SK-N-DZ (cell line): ENCODE measurements around the gene FAM240A.

Source experiments
- DNase-seq: peaks from one replicate; pipeline ENCODE4 v3.0.0-alpha.2; 2015; ENCODE audit warnings: low spot score

FAM240A gene

DNA sequence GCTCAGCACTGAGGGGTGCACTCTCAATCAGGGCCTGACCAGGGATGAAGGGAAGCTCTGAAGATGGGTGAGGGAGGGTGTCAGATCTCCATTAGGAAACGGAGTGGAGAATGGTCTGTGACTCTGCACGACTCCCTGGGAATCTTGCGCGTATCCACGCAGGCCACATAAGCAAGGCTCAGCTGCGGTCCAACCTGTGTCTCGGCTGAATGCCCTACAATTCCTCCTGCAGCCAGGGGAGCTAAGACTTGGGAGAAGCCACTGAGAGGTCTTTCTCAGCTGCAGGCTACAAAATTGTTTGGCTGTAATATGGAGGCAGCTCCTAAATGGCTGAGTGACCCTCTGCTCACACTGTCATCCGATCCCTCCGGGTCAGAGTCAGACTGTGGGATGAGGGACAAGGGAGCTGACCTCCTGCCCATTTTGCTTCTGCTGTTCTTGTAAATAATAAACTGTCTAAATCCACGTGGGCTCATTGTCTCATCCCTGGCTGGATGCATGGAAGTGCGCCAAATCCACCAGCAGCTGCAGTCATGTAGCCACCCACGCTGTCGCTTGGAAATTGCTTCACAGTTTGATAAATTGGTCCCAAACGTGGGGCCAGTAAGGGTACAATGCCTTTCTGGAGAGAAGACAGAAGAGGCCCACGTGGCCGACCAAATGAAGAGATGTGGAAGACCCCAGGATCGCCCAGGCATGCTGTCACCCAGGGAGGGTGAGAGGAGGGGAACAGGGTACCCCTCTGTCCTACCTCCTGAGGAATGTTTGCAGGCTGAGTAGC is 50.6 kb downstream of the FAM240A start:
- DNase-seq = no peak

DNA sequence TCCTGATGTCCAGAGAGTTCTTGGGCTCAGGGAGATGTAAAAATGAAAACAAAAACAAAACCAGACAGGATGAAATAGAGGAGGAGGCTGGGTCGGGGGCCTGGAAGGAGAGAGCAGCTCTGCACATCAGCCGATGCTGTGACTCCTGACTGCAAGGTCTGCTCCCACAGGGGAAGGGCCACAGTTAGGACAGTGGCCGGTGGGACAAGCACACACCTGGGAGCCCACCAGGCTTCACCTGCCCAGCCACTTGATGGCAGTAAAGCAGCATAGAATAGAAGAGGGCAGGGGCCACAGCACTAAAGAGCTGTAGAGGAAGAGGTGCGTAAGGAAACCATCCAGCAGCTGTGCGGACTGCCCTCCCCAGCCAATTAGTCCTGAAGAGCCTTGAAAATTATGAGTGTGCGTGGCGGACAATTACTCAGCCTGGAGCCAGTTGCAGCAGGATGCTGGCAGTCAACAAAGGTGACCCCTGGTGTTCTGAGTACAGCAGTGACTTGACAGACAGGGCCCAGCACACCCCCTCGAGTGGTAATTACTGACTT is 51.3 kb downstream of the FAM240A start:
- peak; percentile 11 for DNase-seq

DNA sequence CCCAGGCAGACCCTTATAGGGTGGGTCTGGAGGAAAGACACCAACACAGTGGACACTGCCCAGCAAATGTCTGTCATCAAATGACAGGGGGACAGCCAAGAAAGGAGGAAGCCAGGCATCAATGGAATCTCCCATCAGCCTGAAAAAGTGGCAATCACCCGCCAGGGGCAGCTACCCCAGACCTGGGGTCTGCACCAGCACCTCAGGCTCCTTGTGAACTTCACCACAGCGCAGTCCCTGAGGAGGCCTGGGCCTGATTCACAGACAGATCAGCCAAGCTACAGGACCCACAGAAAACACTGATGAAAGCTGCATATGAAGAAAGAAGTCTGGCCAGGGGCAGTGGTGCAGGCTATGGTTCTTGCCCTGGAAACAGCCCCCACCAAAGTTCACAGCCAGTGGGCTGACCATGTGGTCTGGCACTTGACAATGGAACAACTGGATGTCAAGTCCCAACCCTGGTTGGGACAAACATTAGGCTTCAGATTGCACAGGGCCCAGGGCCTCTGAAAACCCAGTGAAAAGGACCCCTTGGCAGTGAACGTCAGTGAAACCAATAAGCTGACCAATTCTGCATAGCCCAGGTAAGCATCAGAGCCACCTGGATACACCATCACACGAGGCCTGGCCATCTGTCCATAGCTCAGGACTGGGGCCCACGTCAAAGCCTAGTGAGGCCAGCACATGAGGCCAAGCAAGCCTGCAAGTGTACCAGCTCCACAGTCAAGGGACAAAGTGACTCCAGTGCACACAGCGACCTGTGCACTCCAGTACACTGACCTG is 52.1 kb downstream of the FAM240A start:
- DNase-seq = no peak

DNA sequence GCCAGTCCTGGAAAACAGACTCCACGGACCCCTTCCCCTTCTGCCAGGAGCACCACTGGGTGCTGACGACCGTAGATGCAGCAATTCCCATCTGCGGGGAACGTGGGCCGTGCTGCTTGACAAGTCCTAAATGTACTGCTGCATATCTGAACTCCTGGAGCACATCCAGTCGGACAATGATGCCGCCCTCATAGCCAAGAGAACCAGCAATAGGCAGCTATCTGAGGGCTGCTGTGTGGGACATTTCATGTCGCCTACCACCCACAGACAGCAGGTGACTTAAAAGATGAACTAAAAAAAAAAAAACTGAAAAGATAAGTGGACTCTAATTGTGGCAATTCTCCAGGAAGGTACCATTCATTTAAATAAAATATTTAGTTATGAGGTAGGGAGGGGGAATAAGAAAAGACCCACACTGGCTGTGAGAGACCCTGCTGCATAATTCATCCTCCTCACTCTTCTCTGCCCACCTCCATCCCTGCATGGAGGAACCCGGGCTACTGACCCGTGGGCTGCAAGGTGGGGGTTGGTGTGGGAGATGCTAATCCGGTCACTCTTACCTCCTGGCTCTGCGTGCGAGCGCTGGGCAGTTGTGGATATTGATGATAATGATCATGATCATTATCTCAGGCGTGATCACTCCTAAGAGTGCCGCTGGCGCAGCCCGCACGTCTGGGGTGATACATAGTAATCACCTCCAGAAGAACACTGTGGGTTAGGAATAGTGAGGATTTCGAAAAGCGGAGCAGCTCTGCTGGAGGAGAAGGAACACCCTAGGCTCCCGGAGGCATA is 52.8 kb downstream of the FAM240A start:
- DNase-seq = no peak

DNA sequence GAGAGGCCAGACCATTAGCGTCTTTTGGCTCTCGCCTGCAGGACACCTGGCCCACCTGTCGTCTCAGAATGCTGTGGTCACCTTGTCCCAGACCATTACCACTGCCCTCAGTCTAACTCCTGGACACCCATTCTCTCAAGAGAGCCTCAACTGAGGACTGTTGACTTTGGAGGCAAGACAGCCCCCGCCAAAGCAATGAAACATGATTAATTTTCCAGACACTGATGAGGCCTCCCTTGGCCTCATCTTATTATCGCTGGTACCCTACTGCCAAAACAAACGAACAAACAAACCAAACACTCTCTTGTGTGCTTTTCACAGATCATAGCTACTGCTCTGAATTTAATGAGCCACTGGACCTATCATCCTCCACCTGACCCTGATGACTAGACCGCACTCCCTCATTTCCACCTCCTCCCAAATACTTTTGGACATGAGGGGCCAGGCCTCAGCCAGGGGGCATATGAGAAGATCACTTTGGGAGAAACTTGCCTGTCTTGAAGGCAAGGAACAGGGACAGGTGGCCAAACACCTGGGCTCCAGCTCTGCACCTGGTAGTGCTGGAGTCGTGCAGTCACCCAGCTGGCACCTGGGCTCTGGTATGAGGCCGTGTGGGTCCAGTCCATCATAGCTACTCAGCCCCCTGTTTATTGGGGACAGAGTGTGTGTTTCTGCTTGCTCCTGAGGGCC is 53.6 kb downstream of the FAM240A start:
- no peak for DNase-seq

DNA sequence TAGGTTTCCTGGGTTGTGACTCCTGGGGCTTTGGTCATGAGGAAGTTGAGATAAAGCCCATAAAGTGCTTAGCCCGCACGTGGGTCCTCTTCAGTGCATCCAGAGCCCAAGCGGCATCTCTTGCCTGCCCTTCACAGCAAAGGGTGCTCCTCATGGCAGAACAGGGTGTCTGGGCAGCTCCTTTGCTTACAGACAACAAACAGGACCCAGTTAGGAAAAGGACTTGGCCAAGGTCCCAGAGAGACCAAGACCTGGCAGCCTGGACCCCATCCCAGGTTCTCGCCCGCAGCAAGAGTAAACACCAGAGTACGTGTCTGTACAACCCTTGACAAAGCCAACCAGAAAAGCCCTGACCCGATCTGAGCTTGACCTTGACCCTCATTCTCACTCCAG is 54.1 kb downstream of the FAM240A start:
- DNase-seq = no peak

DNA sequence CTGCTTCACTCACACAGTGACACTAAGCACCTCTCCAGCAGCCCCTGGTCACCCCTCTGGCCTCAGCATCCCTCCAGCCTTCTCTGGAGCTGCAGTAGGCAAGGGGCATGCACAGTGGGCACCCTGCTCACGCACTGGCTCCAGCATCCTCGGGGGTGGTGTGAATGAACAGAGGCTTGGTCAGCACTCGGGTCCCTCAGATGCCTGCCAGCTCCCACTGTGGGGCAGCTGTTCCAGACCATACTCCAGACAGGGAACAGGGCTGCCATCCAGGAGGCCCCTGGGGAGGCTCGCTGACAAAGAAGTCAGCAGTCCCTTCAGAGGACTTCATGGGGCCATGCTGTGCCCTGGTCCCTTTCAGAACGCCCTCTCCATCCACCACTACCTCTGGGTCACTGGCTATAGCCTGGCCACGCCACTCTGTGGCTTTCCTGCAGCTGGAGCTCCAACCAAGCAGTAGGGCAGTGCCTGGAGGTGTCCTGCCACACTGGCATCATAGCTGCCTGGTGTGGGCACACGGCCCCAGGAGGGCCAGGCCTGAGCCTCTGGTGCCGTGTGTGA is 54.8 kb downstream of the FAM240A start:
- no peak for DNase-seq

DNA sequence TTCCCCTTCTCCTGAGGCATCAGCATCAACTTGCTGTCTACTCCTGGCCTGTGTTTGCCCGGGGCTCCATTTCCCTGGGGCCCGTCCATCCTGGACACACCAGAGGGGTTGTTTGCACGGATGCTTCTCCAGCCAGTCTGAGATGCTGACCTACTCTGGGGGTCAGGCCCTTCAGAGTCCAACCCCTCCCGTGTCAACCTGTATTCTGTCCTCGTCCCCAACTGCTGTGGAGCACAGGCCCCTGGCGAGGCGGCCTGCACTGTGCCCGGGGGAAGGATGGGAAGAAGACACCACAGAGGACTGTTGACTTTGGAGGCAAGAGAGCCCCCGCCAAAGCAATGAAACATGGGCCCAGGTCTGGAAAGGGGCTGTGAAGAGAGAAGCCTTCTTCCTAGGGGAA is 55.3 kb downstream of the FAM240A start:
- no peak for DNase-seq

DNA sequence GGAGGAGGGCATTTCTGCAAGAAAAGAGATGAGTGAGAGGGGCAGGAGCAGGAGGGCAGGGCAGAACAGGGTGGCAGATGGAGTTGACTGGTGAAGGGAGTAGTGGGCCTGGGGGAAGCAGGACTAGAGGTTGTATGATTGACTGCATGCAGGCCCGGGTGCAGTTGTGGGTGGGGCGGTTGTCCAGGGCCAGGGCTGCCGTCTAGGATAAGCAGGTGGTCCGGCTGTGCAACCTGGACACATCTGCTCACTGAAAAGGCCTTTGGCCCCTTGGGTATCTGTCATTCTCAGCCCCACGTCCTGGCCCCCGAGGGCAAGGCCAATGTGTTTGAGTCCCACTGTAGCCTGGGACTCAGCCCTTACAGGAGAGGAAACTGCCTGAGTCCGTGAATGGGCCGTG is 55.8 kb downstream of the FAM240A start:
- DNase-seq = no peak

DNA sequence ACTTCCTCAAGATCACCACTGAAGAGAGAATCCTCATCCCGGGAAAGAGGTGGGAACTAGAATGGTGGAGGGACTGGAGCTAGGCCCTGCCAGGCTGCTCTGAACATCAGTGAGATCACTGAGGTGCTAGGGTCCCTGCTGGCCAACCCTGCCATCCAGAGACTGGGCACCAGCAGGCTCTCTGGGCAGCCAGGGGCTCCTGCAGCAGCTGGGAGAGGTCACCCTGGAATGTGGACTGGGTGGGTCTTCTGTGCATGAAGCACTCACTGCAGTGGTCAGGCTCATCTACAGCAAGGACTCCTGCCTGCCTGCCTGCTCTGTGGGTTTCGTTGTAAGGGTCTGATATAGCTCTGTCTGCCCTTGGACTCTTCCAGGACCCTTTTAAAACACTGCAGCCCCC is 56.3 kb downstream of the FAM240A start:
- no peak for DNase-seq

DNA sequence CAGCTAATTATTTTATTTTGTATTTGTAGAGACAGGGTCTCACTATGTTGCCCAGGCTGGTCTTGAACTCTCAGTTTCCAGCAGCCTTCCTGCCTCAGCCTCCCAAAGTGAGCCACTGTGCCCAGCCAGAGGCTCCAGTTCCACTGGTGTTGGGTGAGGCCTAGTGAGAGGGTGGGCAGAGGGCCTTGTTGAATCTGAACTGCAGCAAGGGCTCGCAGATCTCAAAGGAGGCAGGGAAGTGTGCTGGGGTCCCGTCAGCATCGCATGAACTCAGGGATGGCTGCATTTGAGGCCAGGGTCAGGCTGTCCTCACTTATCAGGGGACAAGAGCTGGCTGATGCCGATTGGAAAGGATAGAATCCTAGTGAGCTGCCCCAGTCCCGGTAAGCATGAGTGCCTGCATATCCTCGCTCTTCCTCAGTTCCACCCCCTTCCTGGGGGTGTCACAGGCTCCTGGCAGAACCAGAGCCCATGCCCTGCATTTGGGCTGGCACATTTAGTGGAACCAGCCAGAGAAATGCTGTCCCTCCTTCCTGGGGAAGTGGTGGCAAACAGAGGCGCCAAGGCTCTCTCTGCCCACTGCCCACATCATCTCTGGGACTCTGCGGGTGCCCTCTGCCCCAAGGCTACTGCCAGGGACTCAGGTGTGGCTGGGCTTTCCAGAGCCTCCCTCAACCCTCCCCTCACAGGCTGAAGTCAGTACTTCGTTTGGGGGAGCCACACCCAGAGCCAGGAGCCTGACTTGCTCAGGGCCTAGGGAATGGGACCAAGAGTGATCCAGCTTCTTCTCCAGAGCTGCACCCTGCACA is 57.1 kb downstream of the FAM240A start:
- DNase-seq = no peak

DNA sequence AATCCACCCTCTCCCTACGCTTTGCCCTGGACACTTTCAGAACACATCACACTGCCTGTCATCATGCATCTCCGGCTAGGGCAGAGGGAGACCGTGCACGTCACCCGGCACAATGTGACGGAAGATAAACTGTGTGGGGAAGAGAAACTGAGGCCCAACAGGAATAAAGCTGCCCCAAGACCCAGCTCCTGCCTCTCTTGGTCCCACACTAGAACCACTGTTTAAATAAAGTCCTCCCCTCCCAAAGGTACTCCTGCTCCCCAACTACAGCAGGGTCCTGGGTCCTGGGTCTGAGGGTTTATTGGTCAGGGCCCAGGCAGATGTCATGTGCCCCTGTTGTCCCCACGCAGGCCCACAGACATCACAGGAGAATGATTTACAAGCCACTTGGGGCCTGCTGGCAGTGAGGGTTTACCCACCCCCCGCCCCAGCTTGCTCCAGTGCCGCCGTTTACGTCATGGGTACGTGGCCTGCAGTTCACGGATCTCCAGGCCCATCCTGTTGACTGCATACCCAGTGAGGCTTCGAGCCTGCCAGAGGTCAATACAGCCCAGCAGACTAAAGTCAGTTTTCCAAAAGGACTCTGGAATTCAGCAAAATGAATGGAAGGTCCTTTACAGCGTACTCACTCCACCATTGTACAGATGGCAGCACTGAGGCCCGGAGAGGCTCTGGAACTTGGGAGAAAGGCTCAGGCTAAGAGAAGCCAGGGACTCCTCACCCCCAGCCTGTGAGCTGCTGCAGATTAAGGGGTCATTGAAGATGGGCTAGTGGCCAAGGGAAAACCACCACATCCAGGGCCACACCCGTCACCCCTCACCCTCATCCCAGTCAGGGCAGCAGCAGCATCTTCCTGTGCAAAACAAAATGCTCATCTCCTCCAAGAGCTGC is 57.9 kb downstream of the FAM240A start:
- DNase-seq = no peak

DNA sequence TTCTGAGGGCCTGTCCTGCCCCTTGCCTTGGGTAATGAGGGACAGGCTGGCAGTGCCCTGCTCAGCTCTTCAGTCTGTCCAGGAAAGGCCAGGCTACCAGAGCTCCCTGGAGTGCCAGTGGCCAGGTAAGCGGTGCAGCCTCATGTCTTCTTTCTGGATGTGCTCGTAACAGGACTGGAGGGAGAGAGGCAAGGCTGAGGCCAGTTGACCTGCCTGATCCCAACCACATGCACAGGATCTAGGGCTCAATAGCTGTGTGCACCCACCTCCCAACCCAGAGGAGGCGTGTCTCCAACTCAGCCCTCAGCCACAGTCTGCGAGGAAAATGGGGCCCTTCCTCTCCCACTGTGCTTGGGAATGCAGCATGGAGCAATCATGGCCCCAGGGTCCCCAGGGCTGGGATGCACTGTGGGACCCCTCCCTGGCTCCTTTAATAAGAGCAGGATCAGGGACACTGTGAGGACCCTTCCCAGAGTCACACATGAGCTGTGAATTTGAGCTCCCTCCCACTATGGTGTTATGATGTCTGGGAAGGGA is 58.6 kb downstream of the FAM240A start:
- no peak for DNase-seq

DNA sequence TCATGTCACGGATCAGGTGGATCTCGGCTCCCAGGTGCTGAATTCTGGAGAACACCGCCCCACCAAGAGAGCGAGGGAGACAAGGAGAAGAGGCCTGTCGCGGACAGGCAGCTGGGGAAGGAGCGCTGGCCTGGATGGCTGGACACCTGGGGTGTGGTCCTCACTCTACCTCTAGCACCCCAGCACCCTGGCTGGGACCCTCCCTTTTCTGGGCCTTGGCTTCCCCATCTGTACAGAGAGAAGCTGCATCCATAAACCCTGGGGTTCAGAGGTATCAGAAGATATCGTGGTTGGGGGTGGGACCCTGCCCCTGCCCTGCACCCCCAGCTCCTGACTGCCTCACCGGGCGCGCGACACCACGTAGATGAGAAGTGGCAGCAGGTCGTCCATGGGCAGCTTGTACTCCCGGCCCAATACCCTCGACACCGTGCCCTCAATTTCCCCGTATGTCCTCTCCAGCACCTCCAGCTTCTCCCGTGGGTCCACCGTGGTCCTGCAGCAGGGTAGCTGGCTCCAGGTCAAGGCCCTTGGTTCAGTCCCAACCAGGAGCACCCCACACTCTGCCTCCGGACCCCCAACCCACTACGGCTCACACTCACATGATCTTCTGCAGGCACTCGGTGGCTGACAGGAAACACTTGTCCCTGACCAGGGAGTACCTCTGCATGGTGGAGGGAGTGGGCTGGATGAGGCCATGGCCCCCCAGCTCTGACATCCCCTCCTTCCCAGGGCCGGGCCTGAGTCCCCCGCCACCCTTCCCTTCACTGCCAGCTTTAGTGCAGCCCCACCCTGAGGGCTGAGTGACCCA is 59.4 kb downstream of the FAM240A start:
- no peak for DNase-seq

DNA sequence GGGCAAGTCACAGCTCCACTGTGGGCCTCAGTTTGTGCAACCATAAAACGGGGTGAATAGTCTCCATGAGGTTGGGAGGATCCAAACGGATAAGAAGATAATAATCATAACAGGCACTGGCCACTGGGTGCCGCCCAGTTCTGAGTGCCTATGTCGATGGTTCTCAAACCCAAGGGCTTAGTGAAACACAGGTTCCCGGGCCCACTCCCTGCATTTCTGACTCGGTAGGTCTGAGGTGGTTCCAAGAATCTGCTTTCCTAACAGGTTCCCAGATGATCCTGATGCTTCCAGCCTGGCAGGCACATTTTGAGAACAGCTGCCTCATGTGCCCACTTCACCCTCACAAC is 60.0 kb downstream of the FAM240A start:
- no peak for DNase-seq

DNA sequence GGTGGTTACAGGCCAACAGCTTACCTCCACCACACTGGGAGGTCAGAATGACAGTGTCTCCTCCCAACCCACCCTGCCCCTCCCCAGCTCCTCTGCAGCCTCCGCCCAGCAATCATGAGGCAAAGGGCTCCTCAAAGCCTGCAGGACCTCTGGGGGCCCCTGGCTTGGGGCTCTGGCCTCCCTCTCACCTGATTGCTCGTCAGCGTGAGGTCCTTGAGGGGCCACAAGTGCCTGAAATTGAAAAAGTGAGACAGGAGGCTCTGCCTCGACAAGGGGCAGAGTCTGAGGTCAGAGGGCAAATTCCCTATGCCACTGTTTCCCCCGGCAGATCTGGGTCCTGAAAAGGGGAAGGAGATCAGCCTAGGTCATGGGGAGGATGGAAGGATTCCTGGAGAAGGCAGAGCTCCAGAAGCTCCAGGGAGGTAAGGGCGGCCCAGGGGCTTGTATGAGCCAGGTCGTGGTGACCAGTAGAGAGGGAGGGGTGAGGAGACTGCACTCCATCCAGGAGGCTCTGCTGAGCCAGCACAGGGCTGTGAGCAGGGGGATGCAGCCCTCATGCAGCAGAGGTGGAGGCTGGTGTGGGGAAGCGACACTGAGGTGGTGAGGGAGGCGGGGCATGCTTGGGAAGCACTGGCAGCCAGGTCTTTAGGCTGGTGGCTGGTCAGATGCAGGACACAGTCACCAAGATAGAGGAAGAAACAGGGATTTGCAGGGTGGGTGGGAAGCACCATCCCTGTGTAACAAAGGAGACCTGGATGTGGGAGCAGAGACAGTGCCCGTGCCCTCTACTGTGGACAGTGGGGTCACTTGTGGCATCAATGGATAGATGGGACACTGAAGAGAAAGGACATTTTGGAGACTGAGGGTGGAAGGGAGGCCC is 61.1 kb downstream of the FAM240A start:
- DNase-seq = no peak
